SK-N-DZ (cell line): Measurements from ENCODE around the gene KEAP1.

ENCODE experiments used
- DNase-seq: peaks from one replicate; pipeline ENCODE4 v3.0.0-alpha.2; 2015; ENCODE audit warnings: low spot score
- small RNA-seq, 2 experiments: library from RNA; depleted of rRNA; stranded (forward); fragments of <200 nt; gene quantifications; one replicate each; pipeline ENCODE3, GENCODE V24; 2014

The KEAP1 gene

DNA sequence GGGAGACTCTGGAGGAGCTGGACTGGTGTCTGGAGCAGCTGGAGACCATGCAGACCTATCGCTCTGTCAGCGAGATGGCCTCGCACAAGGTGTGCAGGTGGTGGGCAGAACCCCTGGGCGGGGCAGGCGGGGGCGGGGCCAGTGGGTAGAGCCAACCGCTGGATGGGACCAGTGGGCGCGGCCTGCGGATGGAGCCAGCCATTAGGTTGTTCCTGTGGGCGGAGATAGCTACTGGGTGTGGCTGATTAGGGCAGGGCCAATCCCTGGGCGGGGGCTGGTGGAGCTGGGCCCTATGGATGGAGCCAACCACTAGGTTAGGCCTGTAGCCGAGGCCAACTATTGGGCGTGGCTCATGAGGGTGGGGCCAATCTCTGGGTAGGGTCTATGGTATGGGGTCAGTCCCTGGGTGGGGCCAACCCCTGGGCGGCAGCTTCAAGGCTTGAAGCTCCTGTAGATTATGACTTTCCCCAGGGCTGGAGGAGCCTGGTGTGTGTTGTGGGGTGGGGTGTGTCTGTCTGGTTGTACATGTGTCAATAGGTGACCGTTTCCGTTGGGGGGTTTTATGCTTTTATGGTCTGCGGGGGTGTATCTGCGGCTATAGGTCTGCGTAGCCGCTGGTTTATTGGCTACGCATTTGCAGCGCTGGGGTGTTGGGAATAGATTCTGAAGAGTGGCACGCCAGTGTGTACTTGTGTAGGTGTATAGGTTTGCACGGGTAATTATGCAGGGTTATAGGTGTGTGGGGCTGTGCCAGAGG, 52.1 kb downstream of the KEAP1 start:
- no peak for DNase-seq

DNA sequence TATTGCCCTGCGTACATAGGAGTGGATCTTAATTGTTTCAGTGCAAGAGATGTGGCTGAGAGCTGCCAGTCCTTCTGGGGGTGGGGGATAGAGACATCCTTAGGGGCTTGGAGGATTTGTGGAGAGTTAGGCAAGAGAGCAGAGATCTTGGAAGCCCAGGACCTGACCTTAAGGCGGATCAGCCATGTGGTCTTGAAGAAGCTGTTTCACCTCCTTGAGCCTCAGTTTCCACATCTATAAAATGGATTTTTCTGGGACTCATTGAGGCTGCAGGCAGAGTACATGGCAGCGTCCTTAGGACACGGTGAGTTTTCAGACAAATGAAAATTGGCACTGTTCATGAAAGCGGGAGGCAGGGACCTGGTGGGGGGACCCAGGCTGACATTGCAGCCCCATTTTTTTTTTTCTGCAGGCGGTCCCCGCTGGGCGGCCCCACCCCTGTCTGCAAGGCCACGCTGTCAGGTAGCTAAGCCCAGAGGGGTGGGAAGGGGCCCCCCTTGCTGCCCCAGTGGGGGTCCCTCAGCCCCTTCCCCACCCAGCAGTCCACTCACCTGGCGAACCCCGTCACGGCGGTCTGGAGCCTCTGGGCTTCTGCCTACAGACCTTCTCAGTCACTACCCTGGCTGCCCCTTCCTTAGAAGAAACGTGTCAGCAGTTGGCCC, 52.8 kb downstream of the KEAP1 start:
- DNase-seq, result no peak

DNA sequence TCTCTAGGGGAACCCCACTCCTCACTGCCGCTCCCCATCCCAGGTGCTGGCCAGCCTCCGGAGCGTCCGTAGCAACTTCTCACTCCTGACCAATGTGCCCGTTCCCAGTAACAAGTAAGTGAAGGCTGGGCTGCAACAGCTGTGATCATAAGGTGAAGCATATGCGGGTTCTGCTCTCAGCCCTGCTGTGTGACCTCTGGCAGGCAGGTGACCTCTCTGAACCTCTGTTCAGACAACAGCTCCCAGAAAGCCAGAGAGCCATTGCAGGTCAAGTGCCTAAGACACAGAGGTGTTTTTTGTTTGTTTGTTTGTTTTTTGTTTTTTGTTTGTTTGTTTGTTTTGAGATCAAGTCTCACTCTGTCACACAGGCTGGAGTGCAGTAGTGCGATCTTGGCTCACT, 54.1 kb downstream of the KEAP1 start:
- no peak for DNase-seq

DNA sequence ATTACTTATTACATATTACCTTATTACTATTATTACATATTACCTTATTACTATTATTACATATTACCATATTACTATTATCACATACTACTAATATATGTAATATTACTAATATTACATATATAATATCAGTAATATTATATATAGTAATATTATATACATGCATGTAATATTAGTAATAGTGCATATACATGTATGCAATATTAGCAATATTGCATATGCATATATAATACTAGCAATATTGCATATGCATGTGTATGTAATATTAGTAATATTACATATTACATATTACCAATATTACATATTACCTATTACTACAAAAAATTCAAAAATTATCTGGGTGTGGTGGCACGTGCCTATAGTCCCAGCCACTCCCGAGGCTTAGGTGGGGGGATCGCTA, 60.5 kb downstream of the KEAP1 start:
- DNase-seq, result no peak

DNA sequence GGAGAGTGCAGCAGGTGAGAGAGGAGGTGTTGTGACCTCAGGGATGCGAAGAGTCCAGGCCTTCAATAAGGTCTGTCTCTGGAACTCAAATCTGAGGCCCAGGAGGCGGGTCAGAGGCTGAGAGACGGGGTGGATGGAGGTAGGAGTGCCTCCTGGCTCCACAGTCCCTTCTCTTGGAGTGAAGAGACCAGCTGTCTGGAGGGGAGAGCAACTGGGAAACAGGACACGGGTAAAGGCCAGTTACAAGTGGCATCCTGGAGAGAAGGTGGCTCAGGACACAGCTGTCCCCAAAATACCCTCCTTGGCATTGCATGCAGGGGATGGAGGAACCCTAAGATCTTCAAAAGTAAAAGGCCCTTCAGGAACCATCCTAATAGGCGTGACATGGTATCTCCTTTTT, 63.6 kb downstream of the KEAP1 start:
- DNase-seq, result no peak

Small RNA genes within 50 kb of the gene (small RNA-seq; reads per million reads assigned to genes)
- 0.03 to 0.04 reads per million in 2 experiments for gene MIR1238
- gene RNU7-140P, result 0 to 0.04 reads per million in 2 experiments
